IPS-NIHi7 (cell line): ENCODE data around the gene CD276.
"Not testable (repeated sequence)": the region's sequence is repeated elsewhere in the genome, so short reads cannot be mapped to it uniquely, and the experiment has no call there.

Experiments used
- DNase-seq: peaks from one replicate; pipeline ENCODE4 v3.0.0; 2012; ENCODE audit warnings: mixed read lengths; ENCODE audit errors: extremely low spot score

The CD276 gene

DNA sequence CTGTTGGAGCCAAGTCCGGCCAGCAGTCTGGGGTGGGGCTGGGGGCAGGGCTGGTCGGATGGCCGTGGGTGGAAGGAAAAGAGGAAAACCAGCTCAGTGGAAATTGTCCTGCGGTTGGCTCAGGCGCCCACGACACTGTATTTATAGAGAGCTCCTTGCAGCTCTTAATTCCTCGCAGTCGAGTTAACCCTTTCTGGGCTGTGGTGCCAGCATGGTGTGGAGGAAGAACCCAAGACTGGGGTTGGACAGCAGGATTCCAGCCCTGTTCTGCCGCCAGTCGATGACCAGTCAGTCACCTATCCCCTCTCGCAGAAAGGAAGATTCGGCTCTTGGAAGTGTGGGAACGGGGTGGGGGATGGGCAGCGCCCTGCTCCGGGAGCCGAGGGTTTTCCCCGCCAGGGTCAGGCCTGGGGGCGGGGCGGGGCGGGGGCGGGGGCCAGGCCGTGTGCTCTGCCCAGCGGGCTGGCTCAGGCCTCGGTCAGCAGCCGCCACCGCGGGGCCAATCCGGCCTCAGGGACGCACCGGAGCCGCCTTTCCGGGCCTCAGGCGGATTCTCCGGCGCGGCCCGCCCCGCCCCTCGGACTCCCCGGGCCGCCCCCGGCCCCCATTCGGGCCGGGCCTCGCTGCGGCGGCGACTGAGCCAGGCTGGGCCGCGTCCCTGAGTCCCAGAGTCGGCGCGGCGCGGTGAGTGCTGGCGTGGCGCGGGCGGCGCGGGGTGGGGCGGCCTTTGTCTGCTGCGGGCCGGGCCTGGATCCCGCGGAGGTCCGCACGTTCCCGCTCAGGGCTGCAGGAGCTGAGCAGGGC lies at the start of gene CD276:
Gene CD276 (plus strand): TSS at position 607 of the 804 bp plus-strand sequence. CDS start 15,257 bp downstream, outside the sequence.
- peak; percentile 94 for DNase-seq

DNA sequence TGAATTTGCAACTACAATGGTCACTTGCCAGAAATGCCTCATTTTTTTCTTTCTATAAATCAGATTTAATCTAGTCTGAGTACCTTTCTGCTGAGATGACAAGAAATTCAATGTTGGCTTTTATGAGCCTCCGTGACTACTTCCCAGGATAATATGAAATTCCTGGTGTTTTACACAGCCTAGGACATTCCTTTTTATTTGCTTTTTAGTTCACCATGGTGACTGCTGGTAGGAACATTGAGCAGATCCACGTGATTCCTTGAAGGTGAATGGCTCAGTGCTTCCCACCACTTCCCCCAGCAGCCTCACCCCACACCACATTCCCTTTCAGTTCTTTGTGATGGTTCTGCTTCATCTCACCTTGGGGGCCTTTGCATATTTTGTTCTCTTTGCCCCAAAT lies 46.7 kb upstream of the CD276 start:
- no peak for DNase-seq

DNA sequence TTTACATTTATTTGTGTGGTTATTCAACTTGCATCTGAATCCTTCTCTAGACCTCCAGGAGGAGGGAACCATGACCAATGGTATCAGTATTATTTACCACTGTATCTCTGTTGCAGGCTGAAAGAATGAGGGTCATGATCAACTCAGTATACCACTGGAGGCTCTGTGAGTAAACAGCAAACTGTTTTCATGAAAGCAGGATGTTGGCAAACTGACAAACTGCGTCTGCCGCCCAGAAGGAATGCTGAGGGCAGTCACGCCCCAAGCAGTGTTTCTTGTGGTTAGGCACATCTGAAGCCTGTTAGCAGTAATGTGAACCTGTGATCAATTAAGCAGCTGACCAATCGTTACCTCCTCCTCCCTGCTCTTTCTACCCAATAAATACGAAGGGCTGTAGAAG lies 44.7 kb upstream of the CD276 start:
- not testable (repeated sequence) for DNase-seq

DNA sequence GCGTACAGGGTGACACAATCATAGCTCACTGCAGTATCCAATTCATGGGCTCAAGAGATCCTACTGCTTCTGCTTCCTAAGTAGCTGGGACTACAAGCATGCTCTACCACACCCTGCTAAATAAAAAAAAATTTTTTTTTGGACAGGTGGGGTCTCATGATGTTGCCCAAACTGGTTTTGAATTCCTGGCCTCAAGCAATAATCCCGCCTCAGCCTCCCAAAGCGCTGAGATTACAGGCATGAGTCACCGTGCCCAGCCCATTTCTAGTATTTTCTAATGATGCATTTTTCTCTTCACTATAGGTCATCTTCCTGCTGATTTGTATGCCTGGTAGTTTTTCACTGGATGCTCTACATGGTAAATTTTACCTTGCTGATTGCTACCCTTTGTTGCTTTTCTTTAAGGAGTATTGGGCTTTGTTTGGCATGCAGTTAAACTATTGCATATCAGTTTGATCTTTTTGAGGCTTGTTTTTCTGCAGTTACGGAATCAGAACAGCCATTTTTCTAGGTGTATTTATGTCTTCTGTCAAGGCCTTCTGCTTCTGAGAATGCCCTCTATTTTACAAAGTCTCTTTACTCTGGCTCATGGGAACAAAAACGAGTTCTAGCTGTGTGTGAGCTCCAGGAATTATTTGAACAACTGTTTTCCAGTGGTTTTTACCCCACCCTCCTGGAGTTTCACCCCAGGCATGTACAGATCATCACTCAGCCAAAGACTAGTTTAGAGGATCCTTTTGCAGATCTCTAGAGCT lies 36.7 kb upstream of the CD276 start:
- DNase-seq = no peak

DNA sequence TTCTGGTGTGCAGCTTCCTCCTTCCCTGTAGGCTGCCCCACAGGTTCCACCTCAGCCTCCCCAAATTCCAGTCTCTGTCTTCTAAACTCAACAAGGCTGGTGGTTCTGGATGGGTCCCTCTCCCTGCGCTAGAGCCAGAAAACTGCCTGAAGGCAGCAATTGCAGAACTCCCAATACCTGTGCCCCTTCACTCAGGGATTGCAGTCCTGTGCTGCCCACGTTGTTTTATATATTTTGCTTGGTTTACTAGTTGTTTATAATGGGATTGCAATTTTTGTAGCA lies 36.2 kb upstream of the CD276 start:
- DNase-seq = no peak

DNA sequence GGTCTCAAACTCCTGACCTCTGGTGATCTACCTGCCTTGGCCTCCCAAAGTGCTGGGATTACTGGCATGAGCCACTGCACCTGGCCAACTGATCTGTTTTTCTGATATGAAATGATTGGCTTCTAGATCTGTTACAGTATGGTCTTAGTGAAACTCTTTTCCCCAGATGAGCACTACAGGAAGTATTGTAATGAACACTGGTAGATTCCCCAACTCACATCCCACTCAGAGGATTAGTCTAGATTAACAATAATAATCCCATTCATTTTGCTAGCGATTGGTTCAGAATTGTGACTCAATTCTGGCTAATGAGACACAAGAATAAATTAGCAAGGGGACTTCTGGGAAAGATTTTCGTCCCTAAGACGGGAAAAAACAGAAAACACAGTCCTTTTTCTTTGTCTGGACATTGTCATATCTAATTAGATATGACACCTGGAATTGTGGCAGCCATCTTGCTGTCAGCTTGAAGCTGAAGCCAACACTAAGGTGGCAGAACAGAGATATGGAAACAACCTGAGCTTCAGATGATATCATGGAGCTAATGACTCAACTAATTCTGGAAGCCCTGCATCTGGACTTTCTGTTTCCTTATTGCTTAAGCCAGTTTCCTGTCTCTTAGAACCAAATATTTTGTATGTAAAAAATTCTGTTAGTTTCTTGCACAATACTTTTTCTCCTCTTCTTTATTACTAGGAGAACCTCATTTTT lies 33.6 kb upstream of the CD276 start:
- no peak for DNase-seq

DNA sequence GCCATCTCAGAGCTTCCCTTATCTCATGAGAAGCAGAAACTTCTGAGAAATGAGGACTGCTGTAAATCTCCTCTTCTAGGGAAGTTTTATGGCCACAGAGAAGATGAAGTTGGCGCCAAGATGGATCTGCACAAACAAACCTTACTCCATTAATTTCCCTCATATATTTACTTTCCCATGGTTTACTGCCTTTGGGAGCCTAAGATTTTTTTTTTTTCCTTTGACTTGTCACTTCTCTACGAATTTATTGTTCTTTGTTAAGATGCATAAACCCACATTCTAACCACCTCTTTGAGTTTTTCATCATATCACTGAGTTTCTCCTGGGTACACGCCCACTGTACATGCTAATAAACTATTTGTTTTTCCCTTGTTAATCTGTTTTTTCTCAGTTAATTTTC lies 29.5 kb upstream of the CD276 start:
- no peak for DNase-seq

DNA sequence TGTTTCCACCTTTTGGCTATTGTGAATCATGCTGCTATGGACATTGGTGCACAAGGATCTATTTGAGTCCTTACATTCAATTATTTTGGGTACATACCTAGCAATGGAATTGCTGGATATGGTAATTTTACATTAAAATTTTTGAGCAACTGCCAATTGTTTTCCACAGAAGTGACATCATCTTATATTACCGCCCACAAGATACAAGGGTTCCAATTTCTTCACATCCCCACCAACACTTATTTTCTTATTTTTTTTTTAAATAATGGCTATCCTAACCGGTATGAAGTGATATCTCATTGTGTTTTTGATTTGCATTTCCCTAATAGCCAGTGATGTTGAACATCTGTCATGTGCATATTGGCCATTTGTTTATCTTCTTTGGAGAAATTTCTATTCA lies 28.5 kb upstream of the CD276 start:
- DNase-seq = no peak

DNA sequence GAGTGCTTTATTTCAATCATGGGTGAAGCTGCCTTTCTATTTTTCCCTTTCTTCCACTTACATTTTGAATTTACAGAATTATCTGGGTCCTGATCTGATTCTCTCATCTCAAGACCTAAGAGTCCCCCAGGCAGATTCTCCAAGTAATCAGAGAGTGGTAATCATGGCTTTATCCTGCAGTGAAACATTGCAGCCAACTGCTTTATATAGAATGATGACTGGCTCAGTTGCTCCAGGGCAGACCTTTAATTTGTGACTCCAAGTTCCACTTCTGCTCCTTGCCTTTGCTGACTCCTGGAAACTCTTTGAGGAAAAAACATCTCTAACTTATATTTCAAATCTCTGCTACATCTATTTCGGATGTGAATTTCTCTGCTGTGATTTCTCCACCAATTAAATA lies 25.5 kb upstream of the CD276 start:
- DNase-seq = no peak

DNA sequence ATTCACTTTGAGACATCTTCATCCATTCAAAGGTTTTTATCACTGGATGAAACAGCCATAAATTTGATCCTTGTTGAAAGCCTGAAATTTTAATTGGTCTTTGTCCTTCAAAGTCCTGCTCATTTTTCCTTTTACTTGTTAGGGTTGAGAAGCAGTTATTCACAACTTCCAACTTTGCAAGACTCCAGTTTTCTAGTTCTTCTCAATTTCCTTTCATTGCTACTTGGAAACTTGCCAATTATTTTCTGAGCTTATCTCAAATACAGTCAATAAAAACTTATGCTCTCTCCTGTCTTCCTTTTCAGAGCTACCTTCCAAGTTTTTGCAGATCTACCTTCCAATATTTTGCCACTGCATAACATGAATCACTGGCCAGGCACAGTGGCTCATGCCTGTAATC lies 23.7 kb upstream of the CD276 start:
- DNase-seq = no peak

DNA sequence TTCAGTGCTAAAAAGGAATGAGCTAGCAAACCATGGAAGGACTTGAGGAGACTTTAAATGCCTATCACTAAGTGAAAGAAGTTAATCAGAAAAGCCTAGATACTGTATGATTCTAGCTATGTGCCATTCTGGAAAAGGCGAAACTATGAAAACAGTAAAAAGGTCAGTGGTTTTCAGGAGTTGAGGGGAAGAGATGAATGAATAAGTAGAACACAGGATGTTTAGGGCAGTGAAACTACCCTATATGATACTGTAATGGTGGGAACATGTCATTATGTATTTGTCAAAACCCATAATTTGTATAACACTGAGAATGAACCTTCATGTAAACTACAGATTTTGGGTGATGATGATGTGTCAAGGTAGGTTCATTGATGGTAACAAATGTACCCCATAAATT lies 9.6 kb upstream of the CD276 start:
- DNase-seq = no peak

DNA sequence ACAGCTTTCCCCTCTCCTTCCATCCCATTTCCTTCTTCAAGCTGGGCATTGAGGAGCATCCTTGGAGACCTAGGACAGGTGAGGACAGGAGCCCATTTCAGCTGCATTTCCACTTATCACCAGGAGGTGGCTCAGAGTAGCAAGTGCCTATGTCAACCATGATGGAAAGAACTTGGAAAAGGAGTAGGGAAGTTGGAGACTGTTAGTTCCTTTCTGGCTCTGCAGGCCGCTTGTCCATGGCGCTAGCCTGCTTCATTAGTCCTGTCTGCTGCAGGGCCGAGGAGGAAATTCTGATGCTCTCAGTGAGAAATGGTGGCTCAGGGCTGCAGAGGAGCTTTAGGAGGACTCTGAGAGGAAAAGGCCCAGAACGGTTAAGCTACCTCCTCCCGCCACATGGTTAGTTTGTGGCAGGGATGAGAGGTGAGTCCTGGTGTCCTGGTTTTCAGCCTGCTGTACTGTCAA lies 7.0 kb upstream of the CD276 start:
- peak; percentile 84 for DNase-seq

DNA sequence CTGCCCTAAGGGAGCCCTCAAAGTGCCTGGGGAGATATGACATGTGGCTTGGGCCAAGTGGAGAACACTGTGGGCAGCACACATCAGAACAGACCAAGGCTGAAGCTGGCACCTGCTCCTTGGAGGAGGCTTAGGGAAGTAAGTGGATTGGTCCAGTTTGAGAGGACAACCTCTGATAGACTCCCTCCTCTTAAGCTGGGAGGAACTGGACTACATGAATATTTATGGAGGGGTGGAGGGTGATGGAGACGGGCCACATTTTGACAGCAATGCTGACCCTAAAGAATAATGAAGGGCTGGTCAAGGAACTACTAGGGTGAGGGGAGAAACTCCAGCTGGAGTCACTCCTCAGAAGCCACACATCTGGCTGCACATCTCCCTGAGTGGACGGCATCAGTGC lies 6.5 kb upstream of the CD276 start:
- no peak for DNase-seq

DNA sequence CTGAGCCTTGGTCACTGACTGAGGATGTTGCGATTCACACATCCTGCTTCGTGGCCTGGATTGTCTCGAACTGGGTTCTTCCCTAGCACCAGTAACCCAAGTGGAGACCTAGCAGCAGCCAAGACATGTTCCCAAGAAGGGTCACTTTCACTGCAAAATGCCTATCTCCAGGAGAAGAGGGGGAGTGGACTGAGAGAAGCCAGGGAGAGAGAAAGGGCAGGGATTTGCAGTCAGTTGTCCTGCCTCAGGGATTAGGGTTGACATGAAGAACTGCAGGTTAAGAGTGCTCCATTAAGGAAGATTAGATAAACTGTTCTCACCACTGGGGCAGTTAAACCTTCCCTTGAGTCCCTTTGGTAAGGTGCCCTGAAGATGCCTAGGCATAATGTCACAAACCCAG lies 5.7 kb upstream of the CD276 start:
- no peak for DNase-seq

DNA sequence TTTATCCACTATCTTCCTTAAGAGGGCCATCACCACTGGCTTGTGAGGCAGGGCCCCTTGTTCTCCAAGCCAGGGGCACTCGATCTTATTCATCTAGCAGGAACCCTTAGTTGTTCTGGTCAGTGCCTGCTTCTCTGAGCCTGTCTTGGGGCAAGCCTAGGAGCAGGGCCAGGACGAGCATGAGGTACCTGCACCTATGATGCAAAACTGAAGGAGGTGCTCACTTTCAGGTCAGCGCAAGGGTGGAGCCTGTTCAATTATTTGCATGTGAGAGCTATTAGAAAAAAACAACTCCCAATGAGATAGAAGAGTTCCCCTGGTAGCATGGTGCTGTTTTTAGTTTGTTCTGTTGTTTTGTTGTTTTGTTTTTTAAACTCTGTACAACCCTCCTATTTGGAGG lies 5.0 kb upstream of the CD276 start:
- no peak for DNase-seq

DNA sequence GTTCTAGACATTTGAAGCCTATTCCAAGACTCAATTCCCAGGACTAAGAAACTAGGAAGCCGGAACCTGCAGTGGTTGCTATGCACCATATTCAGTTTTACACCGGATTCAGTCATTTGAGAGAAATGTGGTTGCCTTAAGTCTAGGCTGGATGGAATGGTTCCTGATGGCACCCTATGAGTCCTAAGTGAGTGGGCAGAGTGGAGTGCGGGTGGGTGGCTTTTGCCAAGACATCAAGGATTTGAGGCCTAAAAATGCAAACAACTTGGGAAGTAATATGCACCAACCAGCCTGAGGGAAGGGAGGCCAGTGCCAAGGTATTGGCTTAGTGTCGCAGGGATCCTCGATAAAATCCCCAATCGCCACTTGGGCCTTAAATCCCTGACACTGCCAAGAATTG lies 4.2 kb upstream of the CD276 start:
- no peak for DNase-seq

DNA sequence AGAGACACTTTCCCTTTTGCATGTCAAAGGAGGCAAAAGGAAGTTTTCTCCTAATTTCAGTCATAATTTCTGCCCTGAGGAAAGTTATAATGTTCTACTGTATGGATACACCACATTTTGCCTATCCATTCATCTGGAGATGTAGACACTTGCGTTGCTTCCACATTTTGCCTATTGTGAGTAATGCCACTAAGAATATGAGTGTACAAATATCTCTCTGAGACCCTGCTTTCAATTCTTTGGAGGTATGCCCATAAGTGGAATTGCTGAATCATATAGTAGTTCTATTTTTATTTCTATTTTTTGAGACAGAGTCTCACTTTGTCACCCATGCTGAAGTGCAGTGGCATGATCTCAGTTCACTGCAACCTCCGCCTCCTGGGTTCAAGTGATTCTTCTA lies 3.6 kb upstream of the CD276 start:
- DNase-seq = no peak

DNA sequence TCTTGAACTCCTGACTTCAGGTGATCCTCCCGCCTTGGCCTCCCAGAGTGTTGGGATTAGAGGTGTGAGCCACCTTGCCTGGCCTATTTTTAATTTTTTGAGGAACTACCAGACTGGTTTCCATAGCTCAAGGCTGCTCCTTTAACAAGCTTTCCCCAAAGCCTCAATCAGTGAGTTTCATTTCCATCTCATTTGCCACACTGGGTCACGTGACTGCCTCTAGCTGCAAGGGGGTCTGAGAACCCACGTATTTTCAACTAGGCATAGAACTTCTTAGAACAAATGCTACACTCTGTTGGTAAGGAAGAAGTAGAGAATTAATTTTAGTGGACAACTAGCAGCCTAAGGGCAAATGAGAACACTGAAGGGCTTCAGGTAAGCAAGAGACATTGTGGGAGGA lies 3.1 kb upstream of the CD276 start:
- DNase-seq = no peak

DNA sequence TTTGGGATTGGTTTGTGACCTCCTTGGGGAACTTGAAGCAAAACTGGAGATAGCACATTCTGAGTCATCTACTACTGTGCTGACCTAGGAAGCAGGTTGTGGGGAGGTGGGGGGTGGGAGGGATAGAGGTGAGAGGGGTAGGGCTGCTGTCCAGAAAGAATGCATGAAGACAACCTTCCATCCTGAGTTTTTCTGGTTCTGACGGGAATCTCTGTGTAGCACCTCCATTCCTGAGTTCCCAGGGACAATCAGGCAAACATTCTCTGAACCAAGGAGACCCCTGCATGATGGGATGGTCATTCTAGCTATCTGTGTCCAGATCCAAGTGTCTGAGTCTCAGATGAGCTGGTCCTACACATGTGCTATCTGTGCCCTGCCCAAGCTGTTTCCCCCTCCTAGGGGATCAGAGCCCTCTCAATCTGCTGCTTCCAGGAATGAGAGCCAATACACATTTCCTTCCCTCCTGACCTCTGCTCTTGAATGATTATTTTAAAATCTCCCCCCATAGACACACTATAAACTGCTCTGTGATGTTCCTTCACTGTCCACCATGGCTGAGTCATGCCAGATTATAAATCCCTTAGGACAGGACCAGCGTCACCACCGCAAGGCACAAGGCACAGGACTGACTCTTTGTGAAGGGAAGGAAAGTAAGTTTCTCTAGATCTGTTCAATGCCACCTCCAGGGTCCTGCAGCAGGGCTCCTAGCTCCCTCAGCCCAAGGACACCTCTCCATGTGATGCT lies 2.2 kb upstream of the CD276 start:
- no peak for DNase-seq

DNA sequence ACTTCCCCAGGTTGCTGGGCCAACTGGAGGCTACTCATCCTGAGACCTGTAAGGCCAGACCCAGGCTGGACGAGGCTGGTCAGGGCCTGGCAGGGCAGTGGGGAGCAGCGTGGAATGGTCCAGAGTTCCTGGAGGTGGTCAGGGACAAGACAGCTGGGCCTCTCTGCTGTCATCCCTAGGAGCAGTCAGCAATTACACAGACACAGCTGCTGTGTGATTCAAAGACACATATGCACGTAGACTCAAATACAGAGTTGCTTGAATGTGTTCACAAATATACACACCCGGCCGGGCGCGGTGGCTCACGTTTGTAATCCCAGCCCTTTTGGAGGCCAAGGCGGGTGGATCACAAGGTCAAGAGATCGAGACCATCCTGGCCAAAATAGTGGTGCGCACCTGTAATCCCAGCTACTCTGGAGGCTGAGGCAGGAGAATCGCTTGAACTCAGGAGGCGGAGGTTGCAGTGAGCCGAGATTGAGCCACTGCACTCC lies 1.5 kb upstream of the CD276 start:
- DNase-seq = no peak

DNA sequence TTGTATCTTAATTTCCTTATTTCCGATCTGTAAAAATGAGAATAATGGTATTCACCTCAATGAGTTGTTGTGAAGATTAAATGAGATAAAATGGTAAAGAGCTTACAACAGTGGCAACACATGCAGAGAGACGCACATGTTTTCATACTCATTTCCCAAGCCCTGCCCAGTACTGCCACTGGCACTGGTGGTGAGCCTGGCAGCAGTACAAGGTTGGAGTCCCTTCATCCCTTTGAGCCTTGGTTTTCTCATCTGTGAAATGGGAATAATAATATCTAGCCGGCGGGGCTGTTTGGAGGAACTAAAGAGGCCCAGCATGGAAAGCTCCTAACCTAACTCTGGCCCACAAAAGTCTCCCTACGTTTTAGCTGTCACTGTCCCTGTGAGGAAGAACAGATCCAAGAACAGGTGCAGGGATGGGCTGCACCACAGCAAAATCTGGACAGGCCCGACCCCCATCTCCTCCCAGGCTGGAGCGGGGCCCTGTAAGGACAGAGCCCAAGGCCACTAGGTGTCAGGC lies 866 bp upstream of the CD276 start:
- peak; percentile 83 for DNase-seq
